Cardiac fibroblast (primary cell): ENCODE data around the gene NSRP1.
A peak's percentile ranks its signal among the peaks of the same experiment; 100 is the strongest.
"Not testable (repeated sequence)": the region's sequence is repeated elsewhere in the genome, so short reads cannot be mapped to it uniquely, and the experiment has no call there.

Experiments
- DNase-seq, 2 donors: peaks; one replicate each; pipeline versions ENCODE4 v3.0.0 to v3.0.0-alpha.2; 2010; ENCODE audit warnings: low read depth in 2 of 2
- H3K4me3 ChIP-seq, 2 donors: replicated peaks in 1 of 2; 1 replicate in 1 of 2; 2 replicates in 1 of 2; pipeline ENCODE4 v1.5.1; 2011; ENCODE audit warnings: low read depth in 2 of 2, low read length in 2 of 2, mild to moderate bottlenecking in 2 of 2, moderate library complexity in 1 of 2
- TF ChIP-seq, protein P1 (sequence below): IDR thresholded peaks from one replicate; pipeline ENCODE4 v1.5.1; 2011; ENCODE audit warnings: low read depth, mild to moderate bottlenecking, low read length, inconsistent platforms

Gene NSRP1

DNA sequence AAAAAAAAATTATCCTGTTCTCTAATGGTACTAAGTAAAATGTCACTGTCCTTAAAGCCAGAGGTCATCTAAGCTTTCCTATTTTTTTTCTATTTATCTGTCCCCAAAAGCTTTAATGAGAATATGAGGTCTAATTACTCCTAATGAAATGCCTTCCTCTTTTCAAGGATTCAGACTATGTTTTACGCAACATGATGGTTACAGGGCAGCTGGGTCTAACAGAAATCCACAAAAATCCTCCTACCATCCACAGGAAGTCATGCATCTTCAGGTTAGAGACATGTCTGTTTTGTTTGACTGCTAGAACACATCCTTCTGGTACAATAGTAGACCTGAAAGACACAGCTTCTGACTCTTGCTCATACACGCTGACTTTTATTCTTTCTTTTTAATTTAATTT is 29.7 kb upstream of the NSRP1 start:
- H3K4me3 ChIP-seq: no peak overlapping the region
- TF ChIP-seq, protein P1, sequence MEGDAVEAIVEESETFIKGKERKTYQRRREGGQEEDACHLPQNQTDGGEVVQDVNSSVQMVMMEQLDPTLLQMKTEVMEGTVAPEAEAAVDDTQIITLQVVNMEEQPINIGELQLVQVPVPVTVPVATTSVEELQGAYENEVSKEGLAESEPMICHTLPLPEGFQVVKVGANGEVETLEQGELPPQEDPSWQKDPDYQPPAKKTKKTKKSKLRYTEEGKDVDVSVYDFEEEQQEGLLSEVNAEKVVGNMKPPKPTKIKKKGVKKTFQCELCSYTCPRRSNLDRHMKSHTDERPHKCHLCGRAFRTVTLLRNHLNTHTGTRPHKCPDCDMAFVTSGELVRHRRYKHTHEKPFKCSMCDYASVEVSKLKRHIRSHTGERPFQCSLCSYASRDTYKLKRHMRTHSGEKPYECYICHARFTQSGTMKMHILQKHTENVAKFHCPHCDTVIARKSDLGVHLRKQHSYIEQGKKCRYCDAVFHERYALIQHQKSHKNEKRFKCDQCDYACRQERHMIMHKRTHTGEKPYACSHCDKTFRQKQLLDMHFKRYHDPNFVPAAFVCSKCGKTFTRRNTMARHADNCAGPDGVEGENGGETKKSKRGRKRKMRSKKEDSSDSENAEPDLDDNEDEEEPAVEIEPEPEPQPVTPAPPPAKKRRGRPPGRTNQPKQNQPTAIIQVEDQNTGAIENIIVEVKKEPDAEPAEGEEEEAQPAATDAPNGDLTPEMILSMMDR: no peak
- no peak for DNase-seq

DNA sequence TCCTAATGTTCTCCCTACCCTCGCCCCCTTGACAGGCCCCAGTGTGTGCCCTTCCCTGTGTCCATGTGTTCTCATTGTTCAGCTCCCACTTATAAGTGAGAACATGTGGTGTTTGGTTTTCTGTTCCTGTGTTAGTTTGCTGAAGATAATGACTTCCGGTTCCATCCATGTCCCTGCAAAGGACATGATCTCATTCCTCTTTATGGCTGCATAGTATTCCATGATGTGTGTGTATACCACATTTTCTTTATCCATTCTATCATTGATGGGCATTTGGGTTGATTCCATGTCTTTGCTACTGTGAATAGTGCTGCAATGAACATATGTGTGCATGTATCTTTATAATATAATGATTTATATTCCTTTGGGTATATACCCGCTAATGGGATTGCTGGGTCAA is 29.2 kb upstream of the NSRP1 start:
- H3K4me3 ChIP-seq, DNase-seq: not testable (repeated sequence)

DNA sequence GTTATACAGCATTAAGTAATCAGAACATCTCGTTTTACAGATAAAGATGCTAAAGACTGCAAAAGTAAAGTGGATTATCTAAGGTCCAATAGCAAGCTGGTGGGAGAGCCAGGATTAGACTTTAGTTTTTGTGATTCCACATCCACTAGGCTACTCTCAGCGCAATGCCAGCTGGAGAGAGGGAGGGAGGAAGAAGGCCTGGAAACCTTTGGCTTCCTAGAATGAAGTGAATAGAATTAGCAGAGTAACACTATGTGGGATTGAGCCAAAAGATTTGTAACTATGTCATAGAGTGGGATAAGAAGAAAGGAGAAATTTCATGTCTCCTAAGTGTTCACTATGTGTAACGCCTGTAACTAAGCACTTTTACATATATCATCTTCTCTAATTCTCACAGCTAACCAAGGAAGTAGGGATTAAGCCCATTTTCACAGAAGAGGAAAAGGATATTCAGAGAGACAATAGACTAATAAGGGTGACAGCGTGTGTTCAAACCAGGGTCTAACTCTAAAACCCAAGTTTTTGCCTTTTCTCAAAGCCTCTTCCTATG is 25.4 kb upstream of the NSRP1 start:
- TF ChIP-seq, protein P1: no peak
- DNase-seq: peak in 1 of 2 donors; percentile 56
- no peak overlapping the region for H3K4me3 ChIP-seq

DNA sequence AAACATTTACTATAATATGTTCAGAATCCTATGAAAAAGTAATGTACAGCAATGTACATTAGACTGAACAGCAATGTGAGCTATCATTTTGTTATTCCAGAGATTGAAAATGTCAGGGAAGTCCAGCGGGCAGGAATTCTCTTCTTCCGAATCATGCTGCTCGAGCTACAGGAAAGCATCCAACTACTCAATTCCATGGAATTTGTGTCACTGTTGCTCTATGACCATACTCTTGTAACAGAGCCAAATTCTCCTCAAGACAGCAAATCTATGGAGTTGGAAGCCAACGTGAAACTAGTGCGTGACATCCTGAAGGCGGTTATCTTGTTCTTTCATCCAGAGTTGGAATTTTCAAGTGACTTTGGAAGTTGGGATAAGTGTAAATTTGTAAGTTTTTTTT is 24.8 kb upstream of the NSRP1 start:
- peak; percentile 69 to 79 for DNase-seq
- TF ChIP-seq, protein P1: no peak

DNA sequence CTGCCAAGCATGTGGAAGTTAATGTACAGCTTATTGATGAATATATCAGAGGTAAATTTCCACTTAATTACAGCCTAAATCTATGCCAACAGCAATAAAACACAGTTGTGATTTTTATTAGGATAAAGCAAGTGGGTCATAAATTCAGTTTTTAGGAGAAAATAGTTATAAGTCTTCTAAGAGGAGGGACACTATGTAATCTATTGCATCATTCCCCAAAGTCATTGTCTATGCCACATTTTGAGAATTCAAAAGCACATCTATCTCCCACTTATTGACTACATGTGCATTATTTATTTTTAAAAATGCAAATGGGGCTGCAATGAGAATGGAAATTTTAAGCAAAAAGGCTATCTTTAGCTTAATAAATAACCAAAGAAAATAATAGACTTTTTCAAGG is 23.7 kb upstream of the NSRP1 start:
- DNase-seq: no peak
- no peak overlapping the region for H3K4me3 ChIP-seq
- TF ChIP-seq, protein P1: no peak

More for the DNA sequence above, 24.8 kb upstream of the NSRP1 start:
- H3K4me3 ChIP-seq: no peak overlapping the region

DNA sequence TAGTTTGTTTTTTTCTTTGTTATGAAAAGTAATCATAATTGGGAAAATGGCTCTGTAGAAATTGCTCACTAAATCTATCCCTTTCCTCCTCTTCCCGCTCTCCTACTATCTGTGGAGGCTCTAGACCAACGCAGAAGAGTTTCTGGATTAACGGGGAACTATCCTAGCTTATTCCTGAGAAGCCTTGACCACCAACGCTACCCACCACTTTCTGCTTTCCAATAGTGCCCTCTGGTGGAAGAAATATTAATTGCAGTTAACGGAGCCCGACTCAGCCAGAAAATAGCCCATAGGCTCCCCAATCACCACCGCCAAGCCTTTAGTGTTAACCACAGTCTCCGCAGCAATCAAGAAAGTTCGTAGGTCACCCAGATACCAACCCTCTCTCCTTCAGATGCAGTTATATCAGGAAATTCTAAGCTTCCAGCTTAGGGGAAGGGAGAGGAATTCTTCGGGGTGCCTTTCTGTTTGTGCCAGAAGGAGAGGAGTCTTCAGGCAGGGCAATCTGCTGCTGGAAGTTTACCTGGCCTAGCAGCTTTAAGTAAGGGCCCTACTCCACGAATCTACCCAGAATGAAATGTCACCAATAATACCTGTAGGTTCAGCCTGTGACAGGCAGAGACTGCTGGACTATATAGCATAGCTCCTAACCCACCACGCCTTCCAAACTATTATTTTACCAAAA is 23.0 kb upstream of the NSRP1 start:
- peak; percentile 71 for DNase-seq
- TF ChIP-seq, protein P1: peak; percentile 69
- H3K4me3 ChIP-seq: no peak overlapping the region

DNA sequence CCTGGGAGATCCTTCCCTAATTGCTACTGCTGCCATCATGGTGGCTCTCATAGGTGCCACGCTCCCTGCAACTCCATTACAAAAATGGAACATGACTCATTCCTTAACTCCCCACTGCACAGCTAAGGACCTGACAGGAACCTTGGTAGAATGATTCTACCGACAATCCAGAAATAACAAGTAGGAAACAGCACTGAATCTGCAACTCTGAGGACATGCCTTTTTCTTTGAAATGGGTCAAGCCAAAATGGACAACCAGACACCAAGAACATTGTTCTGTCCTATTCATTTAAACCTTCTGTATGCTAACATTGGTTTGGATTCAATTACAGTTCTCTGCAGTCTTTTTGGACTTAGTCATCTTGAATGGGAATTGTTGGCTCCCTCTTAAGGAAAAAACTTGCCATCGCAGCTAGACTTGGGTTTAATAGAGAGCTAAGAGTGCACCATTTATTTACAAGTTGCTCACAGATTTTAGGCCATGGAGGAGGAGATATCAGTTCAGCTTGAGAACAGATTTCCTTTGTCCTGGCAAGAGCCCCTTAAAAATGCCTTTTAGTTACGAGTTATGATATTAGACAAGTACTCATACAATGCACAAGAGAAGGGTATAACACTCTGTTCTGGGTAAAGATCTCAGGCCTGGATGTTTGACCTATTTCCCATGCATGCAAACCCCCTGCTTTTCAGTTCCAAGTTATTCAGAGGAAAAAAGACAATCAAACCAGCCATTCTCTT is 20.9 kb upstream of the NSRP1 start:
- no peak overlapping the region for H3K4me3 ChIP-seq
- TF ChIP-seq, protein P1: peak; percentile 61
- peak; percentile 83 to 89 for DNase-seq
